Mammary epithelial cell (primary cell): ENCODE results near the gene SLC16A10.

Experiments
- CTCF ChIP-seq, 2 donors: IDR thresholded peaks in 1 of 2; conservative IDR thresholded peaks in 1 of 2; 2 replicates each; pipeline ENCODE4 v1.5.1; 2011 to 2012; ENCODE audit warnings: inconsistent platforms in 2 of 2, low read length in 2 of 2, mild to moderate bottlenecking in 2 of 2, control low read depth in 1 of 2, low read depth in 1 of 2; ENCODE audit not compliant: insufficient read depth in 1 of 2; ENCODE audit errors: extremely low read depth in 1 of 2
- EZH2 ChIP-seq: IDR thresholded peaks from 2 replicates; pipeline ENCODE4 v1.6.1; 2012; ENCODE audit warnings: low read length, inconsistent platforms, borderline replicate concordance

- TF ChIP-seq CTCF (conservative IDR thresholded peaks at IDR 0.05 in 1 of 2, IDR thresholded peaks at IDR 0.05 in 1 of 2; ENCODE audit: extremely low read depth in 1 of 2, insufficient read depth in 1 of 2, low read depth in 1 of 2, low read length in 2 of 2) (no peak), EZH2 (no peak)
Observed at GRCh38 chr6:111091987-111092386, 4.7 kb downstream of the SLC16A10 start.
